HepG2 (cell line): ENCODE data around the gene SAPCD2. TPM values are rescaled to one million over a fixed set of nuclear protein-coding genes. Genes with fewer than 3 reads are reported as not detected.

Experiments
- FOXA3 ChIP-seq: IDR thresholded peaks from 2 replicates; pipeline ENCODE4 v1.6.1; 2016; ENCODE audit warnings: missing genetic modification reagents, missing compliant biosample characterization
- HES4 ChIP-seq: sonication (generic); formaldehyde crosslinking; IDR thresholded peaks from 2 replicates; pipeline ENCODE4 v1.9.0; 2021; ENCODE audit warnings: mild to moderate bottlenecking, missing genetic modification reagents, borderline replicate concordance
- KLF6 ChIP-seq: IDR thresholded peaks from 2 replicates; pipeline ENCODE4 v1.8.0; 2016; ENCODE audit warnings: missing biosample characterization, missing genetic modification reagents
- SAP130 ChIP-seq: IDR thresholded peaks from 2 replicates; pipeline ENCODE4 v1.6.1; 2016; ENCODE audit warnings: low read depth
- SP1 ChIP-seq, 2 experiments: fragments of 450-650 bp in 1 of 2; sonication (generic) in 1 of 2; formaldehyde crosslinking in 1 of 2; IDR thresholded peaks; 2 replicates each; pipeline versions ENCODE4 v1.4.0 to v1.6.1; 2016 to 2020; ENCODE audit warnings: missing genetic modification reagents in 1 of 2
- ZBTB44 ChIP-seq: sonication (generic); formaldehyde crosslinking; IDR thresholded peaks from 2 replicates; pipeline ENCODE4 v1.4.0; 2020; ENCODE audit warnings: missing genetic modification reagents
- ZBTB8A ChIP-seq: sonication (generic); formaldehyde crosslinking; IDR thresholded peaks from 2 replicates; pipeline ENCODE4 v1.4.0; 2020; ENCODE audit warnings: mild to moderate bottlenecking, low read depth, missing genetic modification reagents, borderline replicate concordance
- ZNF20 ChIP-seq: sonication (generic); formaldehyde crosslinking; IDR thresholded peaks from 2 replicates; pipeline ENCODE4 v1.4.0; 2020; ENCODE audit warnings: mild to moderate bottlenecking, moderate library complexity, missing genetic modification reagents
- ZNF430 ChIP-seq: sonication (generic); formaldehyde crosslinking; IDR thresholded peaks from 2 replicates; pipeline ENCODE4 v1.9.0; 2021; ENCODE audit warnings: mild to moderate bottlenecking, missing genetic modification reagents
- ZNF574 ChIP-seq: sonication (generic); formaldehyde crosslinking; IDR thresholded peaks from 2 replicates; pipeline ENCODE4 v1.4.0; 2020; ENCODE audit warnings: missing genetic modification reagents
- ZNF709 ChIP-seq: sonication (generic); formaldehyde crosslinking; IDR thresholded peaks from 2 replicates; pipeline ENCODE4 v1.5.0; 2020; ENCODE audit warnings: mild to moderate bottlenecking, missing genetic modification reagents
- ZNF790 ChIP-seq: sonication (generic); formaldehyde crosslinking; IDR thresholded peaks from 2 replicates; pipeline ENCODE4 v1.8.0; 2022; ENCODE audit warnings: missing genetic modification reagents, mild to moderate bottlenecking, borderline replicate concordance
- polyA plus RNA-seq, 8 experiments: library from polyadenylated mRNA; depleted of rRNA in 3 of 8; stranded (reverse) in 7 of 8; unstranded in 1 of 8; fragments of >200 nt; fragmentation: Illumina TruSeq in 4 of 8; extraction: Trizol in 4 of 8; gene quantifications; 2 replicates each; pipeline versions ENCODE4 v1.2.1 to v1.2.3, GENCODE V29; 2011 to 2016; ENCODE audit warnings: low read depth in 4 of 8, missing spikeins in 1 of 8, mixed read lengths in 1 of 8; ENCODE audit not compliant: insufficient read depth in 1 of 8
- total RNA-seq, 5 experiments: library from RNA; depleted of rRNA; stranded (reverse); fragments of >200 nt; fragmentation: Illumina TruSeq; extraction: Trizol; gene quantifications; 2 replicates each; pipeline ENCODE4 v1.2.3, GENCODE V29; 2016; ENCODE audit warnings: low read depth in 1 of 5
- TF ChIP-seq, protein P1 (sequence below): sonication (generic); formaldehyde crosslinking; IDR thresholded peaks from one replicate; pipeline ENCODE4 v1.5.1; 2020; ENCODE audit warnings: mild to moderate bottlenecking, missing genetic modification reagents; ENCODE audit errors: not compliant biosample characterization

SAPCD2 gene
- total and polyA plus RNA-seq, 2 of the 13 experiments (the other 11 are each of a cell fraction or from before 2014, with no cell fraction given) = 21.9 to 42.8 TPM

DNA sequence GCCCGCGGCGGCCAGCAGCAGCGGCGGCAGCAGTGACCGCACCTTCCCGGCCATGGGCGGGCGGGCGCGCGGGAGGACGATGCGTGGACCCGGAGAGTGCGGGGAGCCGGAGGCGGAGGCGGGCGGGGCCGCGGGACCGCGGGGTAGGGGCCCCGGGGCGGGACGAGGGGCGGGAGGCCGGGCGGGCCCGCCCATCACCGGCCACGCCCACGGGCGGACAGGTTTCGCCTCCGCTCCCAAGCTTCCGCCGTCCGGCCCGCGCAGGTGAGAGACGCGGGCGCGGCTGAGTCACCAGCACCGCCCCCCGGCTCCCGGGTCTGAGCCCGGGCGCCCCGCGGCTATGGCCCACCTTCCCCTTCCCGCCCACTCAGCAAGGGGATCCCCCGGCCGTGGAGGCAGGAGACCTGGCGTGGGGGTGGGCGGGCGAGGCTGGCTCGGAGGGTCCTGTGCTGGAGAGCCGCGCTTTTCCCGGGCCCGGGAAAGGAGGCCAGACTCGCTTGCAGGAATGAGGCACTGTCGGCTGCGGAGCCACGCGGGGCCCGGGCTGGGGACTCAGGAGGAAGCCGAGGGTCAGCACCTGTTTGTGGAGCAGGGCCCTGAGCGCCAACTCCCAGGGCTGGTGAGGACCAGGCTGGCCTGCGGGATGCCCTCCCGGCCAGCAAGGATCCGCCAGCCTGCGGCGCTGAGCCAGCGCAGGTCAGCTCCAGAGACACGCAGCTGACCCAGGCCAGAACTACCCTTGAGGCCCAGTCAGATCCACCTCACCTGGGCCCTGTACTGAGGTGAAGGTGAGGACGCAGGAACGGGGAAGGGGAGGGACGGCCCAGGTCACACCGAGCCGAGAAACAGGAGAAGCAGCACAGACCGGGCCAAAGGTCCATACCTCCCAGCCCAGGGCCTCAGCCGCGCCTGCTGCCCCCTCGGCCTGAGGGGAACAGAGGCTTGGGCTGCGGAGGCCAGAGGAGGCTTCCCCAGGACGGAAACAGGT lies 16.1 kb downstream of the SAPCD2 start, which contains the start of gene ENTPD2 (continued):
- TF ChIP-seq ZBTB44 (CRISPR knock-in tag) = no peak
- TF ChIP-seq ZNF430 (CRISPR knock-in tag) = peak; percentile 86
- TF ChIP-seq HES4 (CRISPR knock-in tag) = peak; percentile 51; the same call in 1 of the 2 replicates
- TF ChIP-seq FOXA3 (CRISPR knock-in tag) = no peak
- TF ChIP-seq ZNF709 = 0 out of 2 replicates have a peak, but pooled peaks have one; percentile 56
- peak; percentile 50; the same call in 1 of the 2 replicates for TF ChIP-seq ZNF790 (CRISPR knock-in tag)
- TF ChIP-seq ZBTB8A (CRISPR knock-in tag) = peak; percentile 38; the same call in 1 of the 2 replicates
- peak; percentile 82 for TF ChIP-seq SAP130 (CRISPR knock-in tag)
- TF ChIP-seq KLF6 (CRISPR knock-in tag) = 0 out of 2 replicates have a peak, but pooled peaks have one; percentile 18
- TF ChIP-seq ZNF574 (CRISPR knock-in tag) = peak; percentile 14; the same call in 1 of the 2 replicates
- no peak for TF ChIP-seq SP1 (IDR thresholded peaks at IDR 0.05)
- peak; percentile 48; the same call in 1 of the 2 replicates for TF ChIP-seq SP1 (CRISPR knock-in tag; IDR thresholded peaks at IDR 0.05)
- TF ChIP-seq, protein P1, sequence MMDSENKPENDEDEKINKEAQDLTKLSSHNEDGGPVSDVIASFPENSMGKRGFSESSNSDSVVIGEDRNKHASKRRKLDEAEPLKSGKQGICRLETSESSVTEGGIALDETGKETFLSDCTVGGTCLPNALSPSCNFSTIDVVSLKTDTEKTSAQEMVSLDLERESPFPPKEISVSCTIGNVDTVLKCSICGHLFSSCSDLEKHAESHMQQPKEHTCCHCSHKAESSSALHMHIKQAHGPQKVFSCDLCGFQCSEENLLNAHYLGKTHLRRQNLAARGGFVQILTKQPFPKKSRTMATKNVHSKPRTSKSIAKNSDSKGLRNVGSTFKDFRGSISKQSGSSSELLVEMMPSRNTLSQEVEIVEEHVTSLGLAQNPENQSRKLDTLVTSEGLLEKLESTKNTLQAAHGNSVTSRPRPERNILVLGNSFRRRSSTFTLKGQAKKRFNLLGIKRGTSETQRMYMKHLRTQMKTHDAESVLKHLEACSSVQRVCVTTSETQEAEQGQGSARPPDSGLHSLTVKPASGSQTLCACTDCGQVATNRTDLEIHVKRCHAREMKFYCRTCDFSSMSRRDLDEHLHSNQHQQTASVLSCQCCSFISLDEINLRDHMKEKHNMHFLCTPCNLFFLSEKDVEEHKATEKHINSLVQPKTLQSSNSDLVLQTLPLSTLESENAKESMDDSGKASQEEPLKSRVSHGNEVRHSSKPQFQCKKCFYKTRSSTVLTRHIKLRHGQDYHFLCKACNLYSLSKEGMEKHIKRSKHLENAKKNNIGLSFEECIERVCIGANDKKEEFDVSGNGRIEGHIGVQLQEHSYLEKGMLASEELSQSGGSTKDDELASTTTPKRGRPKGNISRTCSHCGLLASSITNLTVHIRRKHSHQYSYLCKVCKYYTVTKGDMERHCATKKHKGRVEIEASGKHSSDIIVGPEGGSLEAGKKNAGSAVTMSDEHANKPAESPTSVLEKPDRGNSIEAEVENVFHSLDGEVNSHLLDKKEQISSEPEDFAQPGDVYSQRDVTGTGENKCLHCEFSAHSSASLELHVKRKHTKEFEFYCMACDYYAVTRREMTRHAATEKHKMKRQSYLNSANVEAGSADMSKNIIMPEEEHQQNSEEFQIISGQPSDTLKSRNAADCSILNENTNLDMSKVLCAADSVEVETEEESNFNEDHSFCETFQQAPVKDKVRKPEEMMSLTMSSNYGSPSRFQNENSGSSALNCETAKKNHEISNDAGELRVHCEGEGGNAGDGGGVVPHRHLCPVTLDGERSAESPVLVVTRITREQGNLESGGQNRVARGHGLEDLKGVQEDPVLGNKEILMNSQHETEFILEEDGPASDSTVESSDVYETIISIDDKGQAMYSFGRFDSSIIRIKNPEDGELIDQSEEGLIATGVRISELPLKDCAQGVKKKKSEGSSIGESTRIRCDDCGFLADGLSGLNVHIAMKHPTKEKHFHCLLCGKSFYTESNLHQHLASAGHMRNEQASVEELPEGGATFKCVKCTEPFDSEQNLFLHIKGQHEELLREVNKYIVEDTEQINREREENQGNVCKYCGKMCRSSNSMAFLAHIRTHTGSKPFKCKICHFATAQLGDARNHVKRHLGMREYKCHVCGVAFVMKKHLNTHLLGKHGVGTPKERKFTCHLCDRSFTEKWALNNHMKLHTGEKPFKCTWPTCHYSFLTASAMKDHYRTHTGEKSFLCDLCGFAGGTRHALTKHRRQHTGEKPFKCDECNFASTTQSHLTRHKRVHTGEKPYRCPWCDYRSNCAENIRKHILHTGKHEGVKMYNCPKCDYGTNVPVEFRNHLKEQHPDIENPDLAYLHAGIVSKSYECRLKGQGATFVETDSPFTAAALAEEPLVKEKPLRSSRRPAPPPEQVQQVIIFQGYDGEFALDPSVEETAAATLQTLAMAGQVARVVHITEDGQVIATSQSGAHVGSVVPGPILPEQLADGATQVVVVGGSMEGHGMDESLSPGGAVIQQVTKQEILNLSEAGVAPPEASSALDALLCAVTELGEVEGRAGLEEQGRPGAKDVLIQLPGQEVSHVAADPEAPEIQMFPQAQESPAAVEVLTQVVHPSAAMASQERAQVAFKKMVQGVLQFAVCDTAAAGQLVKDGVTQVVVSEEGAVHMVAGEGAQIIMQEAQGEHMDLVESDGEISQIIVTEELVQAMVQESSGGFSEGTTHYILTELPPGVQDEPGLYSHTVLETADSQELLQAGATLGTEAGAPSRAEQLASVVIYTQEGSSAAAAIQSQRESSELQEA = no peak
- no peak for TF ChIP-seq ZNF20
